GM18520 (cell line): ENCODE data around the gene LRIG1.

Source experiments
- ATAC-seq: cut with Tn5 transposase; IDR thresholded peaks from one replicate; pipeline ENCODE4 v1.9.1; 2021; ENCODE audit not compliant: unreplicated experiment

The LRIG1 gene

GRCh38 chr3:66370179-66370578 is 130.6 kb downstream of the LRIG1 start:
- no peak for ATAC-seq

DNA sequence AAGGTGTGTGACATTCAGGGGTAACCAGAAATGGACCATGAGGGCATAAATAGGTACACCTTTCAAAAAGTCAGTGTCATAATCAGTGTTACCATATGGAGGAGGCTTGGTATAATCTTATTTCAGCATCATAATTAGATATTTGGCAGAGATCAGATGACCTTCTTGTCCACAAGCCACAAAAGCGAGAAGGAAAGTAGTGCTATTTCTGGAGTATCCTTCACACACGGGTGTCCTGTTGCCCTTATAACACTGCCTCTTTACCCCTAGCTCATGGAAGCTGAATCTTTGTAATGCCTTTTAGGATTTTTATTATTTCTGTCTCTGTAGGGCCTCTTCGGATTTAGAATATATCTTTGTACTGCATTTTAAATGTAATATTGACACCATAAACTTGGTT is 132.8 kb downstream of the LRIG1 start:
- ATAC-seq: no peak

DNA sequence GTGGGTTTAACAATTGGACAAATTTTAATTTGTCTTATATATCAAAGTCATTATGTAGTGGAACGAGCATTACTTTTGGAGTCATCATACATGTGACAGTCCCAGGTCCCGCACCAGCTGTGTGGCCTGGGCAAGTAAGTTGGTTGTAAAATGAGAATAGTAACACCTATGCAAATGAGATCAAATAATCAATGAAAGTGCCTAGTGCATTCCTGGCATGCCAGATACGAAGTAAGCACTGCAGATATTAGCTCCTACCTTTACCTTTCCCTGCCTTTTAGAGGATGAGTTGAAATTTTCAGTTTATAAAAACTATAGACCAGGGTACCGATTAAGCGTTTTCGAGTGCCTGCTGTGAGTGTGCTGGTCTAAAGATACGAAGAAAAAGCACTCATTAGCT is 134.1 kb downstream of the LRIG1 start:
- ATAC-seq: no peak

DNA sequence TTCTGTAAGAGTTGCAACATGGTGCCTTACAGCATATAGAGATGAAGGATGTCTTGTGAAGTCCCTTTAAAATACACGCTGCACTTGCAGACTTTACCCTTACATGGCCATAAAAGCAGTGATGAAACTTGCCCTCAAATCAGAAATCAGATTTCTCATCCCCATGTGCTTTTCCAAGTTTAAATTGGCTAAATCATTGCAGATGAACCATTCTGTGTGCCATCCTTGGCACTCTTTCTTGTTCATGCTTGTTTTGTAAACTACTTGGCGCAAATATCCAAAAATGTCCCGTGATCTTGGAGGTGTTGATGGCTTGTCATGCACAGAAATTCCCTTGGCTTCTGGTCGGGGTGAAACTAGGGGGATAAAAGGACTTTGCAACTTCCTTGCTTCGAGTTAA is 135.7 kb downstream of the LRIG1 start:
- no peak for ATAC-seq

GRCh38 chr3:66363148-66363547 is 137.7 kb downstream of the LRIG1 start:
- no peak for ATAC-seq

GRCh38 chr3:66362541-66362941 is 138.3 kb downstream of the LRIG1 start:
- ATAC-seq: no peak

DNA sequence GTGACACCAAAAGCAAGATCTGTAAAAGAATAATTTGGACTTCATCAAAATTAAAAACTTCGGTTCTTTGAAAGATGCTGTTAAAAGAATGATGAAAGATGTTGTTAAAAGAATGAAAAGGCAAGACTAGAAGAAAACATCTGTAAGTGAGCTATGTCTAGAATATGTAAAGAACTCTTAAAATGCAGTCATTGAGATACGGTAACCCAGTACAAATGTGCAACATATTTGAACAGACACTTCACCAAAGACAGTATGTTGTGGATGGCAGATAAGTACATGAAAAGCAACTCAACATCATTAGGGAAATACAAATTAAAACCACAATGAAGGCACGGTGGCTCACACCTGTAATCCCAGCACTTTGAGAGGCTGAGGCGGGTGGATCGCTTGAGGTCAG is 139.5 kb downstream of the LRIG1 start:
- no peak for ATAC-seq

- ATAC-seq: no peak
Observed at GRCh38 chr3:66355997-66356396, 144.8 kb downstream of the LRIG1 start.

DNA sequence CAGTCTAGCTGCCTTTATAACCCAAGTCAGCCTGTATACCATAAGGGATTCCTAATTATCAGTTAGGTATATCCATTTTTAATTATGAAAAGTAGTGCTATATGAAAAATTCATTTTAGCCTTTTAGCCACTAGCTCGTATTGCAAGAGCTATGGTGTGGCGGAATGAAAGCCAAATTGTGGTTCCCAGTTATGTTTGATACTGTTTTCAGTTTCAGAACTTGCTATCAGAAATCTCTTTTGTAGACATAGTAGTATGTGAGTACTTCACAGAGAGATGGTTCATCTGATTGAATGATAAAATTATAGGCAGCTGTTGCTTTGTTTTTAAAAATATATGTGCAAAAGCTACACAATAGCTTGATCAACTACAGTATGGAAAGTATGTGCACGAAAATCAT is 145.4 kb downstream of the LRIG1 start:
- no peak for ATAC-seq

DNA sequence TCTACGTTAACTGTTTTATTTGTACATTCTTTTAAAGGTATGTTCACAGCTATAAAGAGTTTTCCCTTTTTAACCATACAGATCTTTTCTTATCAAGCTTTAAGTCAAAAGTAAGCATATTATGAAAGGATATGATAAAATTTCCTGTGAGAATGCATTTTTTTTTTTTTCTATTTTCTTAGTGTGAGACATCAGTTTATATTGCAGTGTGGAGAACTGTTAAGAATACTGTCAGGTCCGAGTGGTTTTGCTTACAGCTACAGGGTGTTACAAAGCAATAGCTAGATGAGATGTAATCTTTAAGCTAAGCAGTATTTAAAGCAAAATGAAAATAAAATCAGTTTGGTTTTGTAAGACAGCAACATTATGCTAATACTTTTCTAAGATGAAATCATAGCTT is 146.8 kb downstream of the LRIG1 start:
- no peak for ATAC-seq

GRCh38 chr3:66353530-66353929 is 147.3 kb downstream of the LRIG1 start:
- ATAC-seq: no peak

- no peak for ATAC-seq
Observed at GRCh38 chr3:66353039-66353438, 147.8 kb downstream of the LRIG1 start.

- no peak for ATAC-seq
Observed at GRCh38 chr3:66350601-66351000, 150.2 kb downstream of the LRIG1 start.

DNA sequence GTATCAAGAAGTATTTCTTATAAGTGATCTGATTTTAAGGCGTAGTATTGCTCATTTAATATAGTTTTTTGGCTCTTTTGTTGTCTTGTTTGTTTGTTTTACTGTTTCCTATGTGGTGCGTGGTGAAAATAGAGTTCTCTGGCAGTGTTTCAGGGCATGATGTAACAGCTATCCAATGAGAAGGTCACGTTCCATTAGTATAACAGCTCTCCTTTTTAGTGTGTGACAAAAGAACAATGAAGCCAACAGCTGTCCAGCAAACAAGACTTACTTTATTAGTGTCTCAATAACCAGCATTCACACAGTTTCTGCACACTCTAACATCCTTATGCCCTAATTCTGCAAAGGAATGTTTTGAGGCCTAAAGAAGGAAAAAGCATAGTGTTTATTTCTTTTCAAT is 152.1 kb downstream of the LRIG1 start:
- ATAC-seq: no peak

DNA sequence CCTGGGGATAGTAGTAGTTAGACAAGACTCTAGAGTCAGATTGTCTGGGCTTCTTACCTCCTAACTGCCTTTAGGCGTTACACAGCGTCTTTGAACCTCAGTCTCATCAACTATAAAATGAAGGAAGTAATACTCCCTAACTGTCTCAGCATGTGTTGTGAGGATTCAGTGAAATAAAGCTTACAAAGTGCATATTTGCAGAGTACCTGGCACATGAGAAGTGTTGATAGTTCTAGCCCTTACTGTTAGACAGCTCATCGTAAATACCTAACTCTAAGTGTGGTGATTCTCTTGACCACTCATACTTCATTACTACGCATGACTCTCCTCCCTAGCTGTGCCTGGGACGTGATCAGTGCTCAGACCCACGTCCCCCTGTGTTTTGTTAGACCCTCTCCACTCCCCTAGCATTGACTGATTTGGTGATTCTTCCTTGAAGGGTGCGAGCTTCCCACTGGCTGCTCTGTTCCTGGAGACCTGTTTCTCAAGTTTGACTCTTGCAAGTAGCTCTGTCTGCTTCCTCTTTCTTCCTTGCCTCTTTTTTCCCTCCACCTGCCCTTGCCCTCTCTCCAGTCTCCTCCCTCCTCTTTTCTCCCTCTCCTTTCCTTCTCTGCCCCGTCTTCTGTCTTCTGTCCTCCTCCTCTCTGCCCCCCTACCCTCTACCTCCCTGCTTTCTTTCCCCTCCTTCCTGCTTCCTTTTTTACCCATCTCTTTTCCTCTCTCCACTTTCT is 155.8 kb downstream of the LRIG1 start:
- ATAC-seq: no peak

GRCh38 chr3:66344391-66344811 is 156.4 kb downstream of the LRIG1 start:
- no peak for ATAC-seq

DNA sequence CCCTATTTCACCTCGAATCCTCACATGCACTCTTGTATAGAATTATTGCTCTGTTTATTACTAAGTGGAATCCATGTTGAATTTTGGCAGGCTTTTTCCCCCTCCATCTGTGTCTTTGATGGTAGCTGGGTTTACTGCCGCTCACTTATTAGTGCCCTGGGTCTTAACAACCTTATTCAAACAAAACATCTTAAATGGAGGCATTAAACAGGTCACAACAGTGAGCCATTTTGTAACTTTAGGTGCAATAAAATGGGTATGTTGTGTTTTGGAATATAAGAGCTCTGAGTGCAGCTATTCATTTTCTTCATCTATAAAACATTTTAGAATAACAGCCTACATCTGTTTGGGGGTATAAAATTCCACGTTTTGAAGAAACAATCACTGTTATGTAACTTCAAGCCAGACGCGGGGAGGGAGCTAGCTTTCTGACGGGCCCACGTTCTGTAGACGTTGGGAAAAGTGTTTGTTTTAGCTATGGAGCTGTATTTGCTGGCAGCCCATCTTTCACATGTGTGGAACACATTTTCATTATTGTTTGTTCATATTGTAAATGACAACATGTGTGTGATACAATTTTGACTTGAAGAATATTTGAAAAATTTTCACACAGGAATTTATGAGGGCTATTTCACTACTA is 158.0 kb downstream of the LRIG1 start:
- ATAC-seq: no peak

GRCh38 chr3:66338927-66339326 is 161.9 kb downstream of the LRIG1 start:
- ATAC-seq: no peak

DNA sequence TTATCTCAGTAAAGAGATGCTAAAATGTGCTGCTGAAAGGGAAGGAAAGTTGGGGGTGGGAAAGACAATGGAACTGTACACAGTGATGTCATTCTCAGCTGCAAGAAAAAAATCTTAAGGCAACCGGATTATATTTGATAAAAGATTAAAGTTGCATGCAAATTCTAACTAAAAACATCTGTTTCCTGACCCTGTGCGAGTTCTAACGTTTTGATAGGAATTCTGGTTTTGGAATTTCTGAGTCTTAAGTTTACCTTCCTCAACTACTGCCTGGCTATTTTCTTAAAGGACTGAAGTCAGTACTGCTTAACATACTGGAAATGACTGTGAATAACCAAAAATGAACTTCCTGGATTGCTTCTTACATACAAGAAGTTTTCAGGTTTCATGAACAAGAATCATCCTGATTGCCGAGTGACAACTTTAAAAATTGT is 164.5 kb downstream of the LRIG1 start:
- no peak for ATAC-seq

- no peak for ATAC-seq
Observed at GRCh38 chr3:66335671-66336070, 165.2 kb downstream of the LRIG1 start.
